ENCODE results near the gene DYNC1H1.

- TF ChIP-seq CTCF (conservative IDR thresholded peaks at IDR 0.05) = no peak
- no peak for TF ChIP-seq ZFX (IDR thresholded peaks at IDR 0.05)
Observed at GRCh38 chr14:102087762-102088011, 123.3 kb downstream of the DYNC1H1 start.

All from C4-2B (cell line).